ENCODE data around the gene RAB44.

The RAB44 gene

DNA sequence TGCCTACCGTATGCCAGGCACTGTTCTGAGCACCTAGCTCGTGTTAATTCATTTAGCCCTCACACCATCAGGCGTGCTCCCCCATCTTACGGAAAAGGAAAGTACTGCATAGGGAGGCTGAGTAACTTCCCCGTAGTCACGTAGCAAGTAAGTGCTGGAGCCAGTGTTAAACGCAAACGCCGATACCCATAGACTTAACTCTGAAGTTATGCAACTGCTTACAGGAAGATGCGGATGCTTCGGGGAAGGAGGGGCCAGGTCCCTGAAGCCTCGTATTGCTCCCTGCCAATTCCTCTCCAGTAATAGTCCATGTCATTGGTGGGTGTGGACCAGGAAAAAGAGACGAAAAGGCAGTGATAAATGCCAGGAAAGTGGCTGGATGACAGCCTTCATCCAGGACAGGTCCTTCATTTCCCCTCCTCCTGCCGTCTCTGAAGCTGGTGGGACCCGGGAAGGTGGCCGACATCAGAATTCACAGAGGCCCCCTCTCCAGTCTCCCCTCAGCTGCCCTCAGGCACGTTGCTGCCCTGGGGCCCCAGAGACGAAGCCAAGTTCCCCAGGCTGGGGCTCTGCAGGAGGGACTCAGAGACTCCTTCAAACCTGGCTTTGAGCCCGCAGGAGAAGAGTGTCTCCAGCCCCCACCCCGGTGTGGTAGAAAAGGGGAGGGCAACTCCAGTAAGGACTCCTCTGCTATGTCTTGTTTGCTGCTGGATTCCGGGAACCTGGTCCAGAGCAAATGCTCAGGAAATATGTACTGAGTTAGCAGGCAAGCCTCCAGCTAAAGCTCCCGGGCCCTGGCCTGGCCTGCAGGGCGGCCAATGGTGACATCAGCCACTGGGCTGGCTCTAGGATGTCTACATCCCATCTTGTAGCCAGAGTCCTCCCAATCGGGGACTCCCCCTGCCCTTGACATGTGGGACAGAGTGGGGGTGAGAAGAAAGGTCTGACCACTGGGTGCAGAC lies 37.8 kb downstream of the RAB44 start:
- H3K4me1 ChIP-seq (ENCODE audit: control insufficient read depth, insufficient read depth, low read length, poor library complexity, severe bottlenecking), result no peaks in the 10 kb centered on the region
- no peaks in the 10 kb centered on the region for H3K9me3 ChIP-seq (ENCODE audit: control insufficient read depth, low read length)
- WGBS, 2 experiments (ENCODE audit: insufficient coverage in 2 of 2), result 72 to 73% methylated on average over 19 to 21 of the region's 24 CpGs
- no peak overlapping the region for H3K4me3 ChIP-seq (ENCODE audit: extremely low read depth, insufficient read depth, low read length, poor library complexity, severe bottlenecking)
- no peaks in the 10 kb centered on the region for H3K36me3 ChIP-seq (ENCODE audit: control insufficient read depth, insufficient read depth, low read length)
- no peak overlapping the region for H3K27ac ChIP-seq (ENCODE audit: low read depth, low read length, severe bottlenecking)

DNA sequence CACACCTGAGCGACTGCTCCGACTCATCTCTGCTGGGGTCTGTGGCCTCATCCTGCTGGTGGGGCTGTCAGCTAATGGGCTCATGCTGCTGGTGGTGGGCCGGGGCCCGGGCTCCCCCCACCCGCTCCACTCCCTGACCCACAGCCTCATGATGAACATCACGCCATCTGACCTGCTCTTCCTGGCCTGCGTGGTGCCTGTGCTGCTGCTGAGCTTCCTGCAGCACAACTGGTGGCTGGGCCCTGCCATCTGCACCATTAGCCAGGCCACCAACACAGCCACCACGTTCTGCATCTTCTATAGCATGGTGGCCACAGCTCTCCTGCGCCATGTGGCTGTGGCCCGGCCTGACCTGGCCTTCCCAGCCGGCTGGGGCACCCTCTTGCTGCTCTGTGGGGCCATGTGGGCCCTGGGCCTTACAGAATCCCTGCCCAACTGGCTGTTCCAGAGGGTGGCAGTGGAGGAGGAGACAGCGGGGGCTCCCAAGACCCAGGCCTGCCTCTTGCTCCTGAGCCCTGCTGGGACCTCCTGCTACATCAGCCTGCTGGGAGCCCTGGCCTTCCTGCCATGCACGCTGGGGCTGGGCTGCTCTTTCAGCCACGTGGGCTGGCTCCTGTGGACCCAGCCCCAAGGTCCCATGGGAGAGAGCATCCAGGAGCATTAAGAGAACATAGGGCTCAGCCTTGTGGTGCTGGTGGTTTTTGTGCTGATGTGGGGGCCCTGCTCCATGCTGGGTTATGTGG lies 39.6 kb downstream of the RAB44 start:
- Histone ChIP-seq H3K4me1 (ENCODE audit: control insufficient read depth, insufficient read depth, low read length, poor library complexity, severe bottlenecking) (no peaks in the 10 kb centered on the region), H3K36me3 (ENCODE audit: control insufficient read depth, insufficient read depth, low read length) (no peaks in the 10 kb centered on the region), H3K27ac (ENCODE audit: low read depth, low read length, severe bottlenecking) (no peak overlapping the region), H3K4me3 (ENCODE audit: extremely low read depth, insufficient read depth, low read length, poor library complexity, severe bottlenecking) (no peak overlapping the region), H3K9me3 (ENCODE audit: control insufficient read depth, low read length) (no peaks in the 10 kb centered on the region)
- 96% methylated on average over 11 to 13 of the region's 14 CpGs for WGBS, 2 experiments (ENCODE audit: insufficient coverage in 2 of 2)

- H3K4me3 ChIP-seq (ENCODE audit: extremely low read depth, insufficient read depth, low read length, poor library complexity, severe bottlenecking), result no peak overlapping the region
- H3K9me3 ChIP-seq (ENCODE audit: control insufficient read depth, low read length), result no peaks in the 10 kb centered on the region
- no CpG with 5 or more reads among the region's 1 CpG for WGBS, 2 experiments (ENCODE audit: insufficient coverage in 2 of 2)
- no peaks in the 10 kb centered on the region for H3K36me3 ChIP-seq (ENCODE audit: control insufficient read depth, insufficient read depth, low read length)
- H3K27ac ChIP-seq (ENCODE audit: low read depth, low read length, severe bottlenecking), result no peak overlapping the region
- peaks cover 4% of the 10 kb centered on the region for H3K4me1 ChIP-seq (ENCODE audit: control insufficient read depth, insufficient read depth, low read length, poor library complexity, severe bottlenecking)
These were observed 40.5 kb downstream of the RAB44 start for GRCh38 chr6:36738108-36738507.

GRCh38 chr6:36739947-36740817 lies 42.6 kb downstream of the RAB44 start:
- Histone ChIP-seq H3K9me3 (ENCODE audit: control insufficient read depth, low read length) (no peaks in the 10 kb centered on the region), H3K27ac (ENCODE audit: low read depth, low read length, severe bottlenecking) (no peak overlapping the region), H3K36me3 (ENCODE audit: control insufficient read depth, insufficient read depth, low read length) (no peaks in the 10 kb centered on the region), H3K4me3 (ENCODE audit: extremely low read depth, insufficient read depth, low read length, poor library complexity, severe bottlenecking) (no peak overlapping the region), H3K4me1 (ENCODE audit: control insufficient read depth, insufficient read depth, low read length, poor library complexity, severe bottlenecking) (peaks cover 18% of the 10 kb centered on the region)
- WGBS, 2 experiments (ENCODE audit: insufficient coverage in 2 of 2), result 88 to 91% methylated on average over 12 of the region's 13 CpGs

DNA sequence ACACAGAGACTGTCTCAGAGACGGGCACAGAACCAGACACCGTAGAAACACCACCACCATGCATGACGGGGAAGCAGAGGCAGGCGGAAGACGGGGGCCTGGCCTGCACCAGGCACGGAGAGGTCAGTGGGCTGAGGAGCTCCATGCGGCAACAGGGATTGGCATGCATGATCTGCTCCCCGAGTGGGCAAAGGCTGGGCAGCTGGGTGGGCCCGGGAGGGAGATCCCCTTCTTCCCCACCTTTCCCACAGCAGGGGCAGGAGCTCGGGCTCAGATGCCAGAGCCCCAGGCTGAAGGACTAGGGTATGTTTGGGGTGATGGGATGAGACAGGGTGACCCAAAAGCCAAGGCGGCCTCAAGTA lies 43.2 kb downstream of the RAB44 start:
- Histone ChIP-seq H3K4me3 (ENCODE audit: extremely low read depth, insufficient read depth, low read length, poor library complexity, severe bottlenecking) (no peak overlapping the region), H3K9me3 (ENCODE audit: control insufficient read depth, low read length) (no peaks in the 10 kb centered on the region), H3K36me3 (ENCODE audit: control insufficient read depth, insufficient read depth, low read length) (no peaks in the 10 kb centered on the region), H3K4me1 (ENCODE audit: control insufficient read depth, insufficient read depth, low read length, poor library complexity, severe bottlenecking) (peaks cover 18% of the 10 kb centered on the region), H3K27ac (ENCODE audit: low read depth, low read length, severe bottlenecking) (no peak overlapping the region)
- WGBS, 2 experiments (ENCODE audit: insufficient coverage in 2 of 2), result 94 to 99% methylated on average over 7 to 10 of the region's 11 CpGs

DNA sequence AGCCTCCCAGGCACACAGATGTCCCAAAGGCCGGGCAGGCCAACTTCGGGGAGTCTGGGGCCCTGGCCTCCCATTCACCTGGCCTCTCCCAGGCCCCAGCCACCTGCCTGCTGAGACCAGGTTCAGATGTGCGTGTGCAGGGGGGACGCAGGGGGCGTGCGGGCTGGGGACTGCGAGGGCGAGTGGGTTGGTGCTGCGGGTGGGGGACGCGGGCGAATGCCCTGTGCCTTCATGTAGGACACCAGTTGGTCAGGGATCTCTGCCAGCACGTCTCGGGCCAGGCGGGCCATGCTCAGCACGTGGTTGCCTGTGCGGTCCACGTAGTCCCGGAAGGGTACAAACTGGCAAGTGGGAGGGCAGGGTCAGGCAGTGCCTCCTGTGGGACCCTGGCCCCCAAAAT lies 44.5 kb downstream of the RAB44 start:
- H3K27ac ChIP-seq (ENCODE audit: low read depth, low read length, severe bottlenecking), result no peak overlapping the region
- H3K36me3 ChIP-seq (ENCODE audit: control insufficient read depth, insufficient read depth, low read length), result no peaks in the 10 kb centered on the region
- no peak overlapping the region for H3K4me3 ChIP-seq (ENCODE audit: extremely low read depth, insufficient read depth, low read length, poor library complexity, severe bottlenecking)
- peaks cover 18% of the 10 kb centered on the region for H3K4me1 ChIP-seq (ENCODE audit: control insufficient read depth, insufficient read depth, low read length, poor library complexity, severe bottlenecking)
- WGBS, 2 experiments (ENCODE audit: insufficient coverage in 2 of 2), result 92 to 96% methylated on average over 14 to 19 of the region's 19 CpGs
- no peaks in the 10 kb centered on the region for H3K9me3 ChIP-seq (ENCODE audit: control insufficient read depth, low read length)

GRCh38 chr6:36743032-36743431 lies 45.4 kb downstream of the RAB44 start:
- WGBS, 2 experiments (ENCODE audit: insufficient coverage in 2 of 2), result 70 to 78% methylated on average over 4 to 5 of the region's 5 CpGs
- Histone ChIP-seq H3K27ac (ENCODE audit: low read depth, low read length, severe bottlenecking) (no peak overlapping the region), H3K9me3 (ENCODE audit: control insufficient read depth, low read length) (no peaks in the 10 kb centered on the region), H3K4me1 (ENCODE audit: control insufficient read depth, insufficient read depth, low read length, poor library complexity, severe bottlenecking) (peaks cover 18% of the 10 kb centered on the region), H3K4me3 (ENCODE audit: extremely low read depth, insufficient read depth, low read length, poor library complexity, severe bottlenecking) (no peak overlapping the region), H3K36me3 (ENCODE audit: control insufficient read depth, insufficient read depth, low read length) (no peaks in the 10 kb centered on the region)

- 92 to 94% methylated on average over 20 of the region's 24 CpGs for WGBS, 2 experiments (ENCODE audit: insufficient coverage in 2 of 2)
- H3K27ac ChIP-seq (ENCODE audit: low read depth, low read length, severe bottlenecking), result no peak overlapping the region
- H3K4me3 ChIP-seq (ENCODE audit: extremely low read depth, insufficient read depth, low read length, poor library complexity, severe bottlenecking), result no peak overlapping the region
- peaks cover 5% of the 10 kb centered on the region for H3K9me3 ChIP-seq (ENCODE audit: control insufficient read depth, low read length)
- H3K4me1 ChIP-seq (ENCODE audit: control insufficient read depth, insufficient read depth, low read length, poor library complexity, severe bottlenecking), result peaks cover 18% of the 10 kb centered on the region
- H3K36me3 ChIP-seq (ENCODE audit: control insufficient read depth, insufficient read depth, low read length), result no peaks in the 10 kb centered on the region
These were observed 46.1 kb downstream of the RAB44 start for GRCh38 chr6:36743538-36744303.

DNA sequence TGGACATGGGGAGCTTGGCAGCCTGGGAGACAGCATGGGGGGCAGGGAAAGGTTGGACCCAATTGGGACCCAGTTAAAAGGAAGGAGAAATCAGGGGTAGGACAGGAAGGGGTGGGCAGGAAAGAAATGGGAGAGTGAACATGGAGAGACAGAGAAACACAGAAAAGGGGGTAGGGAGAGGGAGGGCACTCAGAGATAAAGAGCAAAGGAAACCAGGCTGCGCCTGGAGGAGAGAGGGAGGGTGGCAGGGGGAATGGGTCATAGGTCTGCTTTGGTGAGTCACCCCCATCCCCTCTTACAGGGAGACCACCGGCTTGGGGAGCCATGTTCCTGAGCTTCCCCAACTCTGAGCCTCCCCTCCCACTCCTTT lies 46.7 kb downstream of the RAB44 start:
- H3K9me3 ChIP-seq (ENCODE audit: control insufficient read depth, low read length), result peaks cover 9% of the 10 kb centered on the region
- H3K4me1 ChIP-seq (ENCODE audit: control insufficient read depth, insufficient read depth, low read length, poor library complexity, severe bottlenecking), result peaks cover 18% of the 10 kb centered on the region
- no peaks in the 10 kb centered on the region for H3K36me3 ChIP-seq (ENCODE audit: control insufficient read depth, insufficient read depth, low read length)
- no peak overlapping the region for H3K27ac ChIP-seq (ENCODE audit: low read depth, low read length, severe bottlenecking)
- no peak overlapping the region for H3K4me3 ChIP-seq (ENCODE audit: extremely low read depth, insufficient read depth, low read length, poor library complexity, severe bottlenecking)
- WGBS, 2 experiments (ENCODE audit: insufficient coverage in 2 of 2), result 83% methylated on average over 1 of the region's 2 CpGs; no CpG with 5 or more reads in 1 of the 2 experiments

GRCh38 chr6:36745283-36745682 lies 47.7 kb downstream of the RAB44 start:
- Histone ChIP-seq H3K9me3 (ENCODE audit: control insufficient read depth, low read length) (peaks cover 9% of the 10 kb centered on the region), H3K4me3 (ENCODE audit: extremely low read depth, insufficient read depth, low read length, poor library complexity, severe bottlenecking) (no peak overlapping the region), H3K27ac (ENCODE audit: low read depth, low read length, severe bottlenecking) (no peak overlapping the region), H3K4me1 (ENCODE audit: control insufficient read depth, insufficient read depth, low read length, poor library complexity, severe bottlenecking) (peaks cover 18% of the 10 kb centered on the region), H3K36me3 (ENCODE audit: control insufficient read depth, insufficient read depth, low read length) (no peaks in the 10 kb centered on the region)
- 92 to 97% methylated on average over 8 to 10 of the region's 12 CpGs for WGBS, 2 experiments (ENCODE audit: insufficient coverage in 2 of 2)

All from mesodermal cell (in vitro differentiated cells).